Measurements from ENCODE around the gene SLC38A10.

Gene SLC38A10

GRCh38 chr17:81218459-81218858 lies 76.6 kb downstream of the SLC38A10 start:
- Histone ChIP-seq H3K9me3 (ENCODE audit: low read length) (no peaks in the 10 kb centered on the region), H3K4me1 (ENCODE audit: insufficient read depth, low read length) (peaks cover 13% of the 10 kb centered on the region), H3K27me3 (ENCODE audit: insufficient read depth, low read length) (no peaks in the 10 kb centered on the region), H3K4me3 (ENCODE audit: low read length) (no peak overlapping the region), H3K36me3 (ENCODE audit: insufficient read depth, low read length) (peaks cover 34% of the 10 kb centered on the region), H2AFZ (ENCODE audit: low read depth, low read length) (no peak overlapping the region)

GRCh38 chr17:81217491-81217890 lies 77.6 kb downstream of the SLC38A10 start:
- Histone ChIP-seq H3K4me1 (ENCODE audit: insufficient read depth, low read length) (peaks cover 13% of the 10 kb centered on the region), H3K9me3 (ENCODE audit: low read length) (no peaks in the 10 kb centered on the region), H3K4me3 (ENCODE audit: low read length) (no peak overlapping the region), H3K27me3 (ENCODE audit: insufficient read depth, low read length) (no peaks in the 10 kb centered on the region), H2AFZ (ENCODE audit: low read depth, low read length) (no peak overlapping the region), H3K36me3 (ENCODE audit: insufficient read depth, low read length) (peaks cover 34% of the 10 kb centered on the region)

- H3K4me3 ChIP-seq (ENCODE audit: low read length): no peak overlapping the region
- H3K36me3 ChIP-seq (ENCODE audit: insufficient read depth, low read length): peaks cover 29% of the 10 kb centered on the region
- no peaks in the 10 kb centered on the region for H3K4me1 ChIP-seq (ENCODE audit: insufficient read depth, low read length)
- H3K27me3 ChIP-seq (ENCODE audit: insufficient read depth, low read length): no peaks in the 10 kb centered on the region
- no peaks in the 10 kb centered on the region for H3K9me3 ChIP-seq (ENCODE audit: low read length)
- H2AFZ ChIP-seq (ENCODE audit: low read depth, low read length): no peak overlapping the region
These were observed 81.1 kb downstream of the SLC38A10 start for GRCh38 chr17:81213978-81214377.

GRCh38 chr17:81212365-81212764 lies 82.7 kb downstream of the SLC38A10 start:
- H3K27me3 ChIP-seq (ENCODE audit: insufficient read depth, low read length): no peaks in the 10 kb centered on the region

GRCh38 chr17:81210868-81211267 lies 84.2 kb downstream of the SLC38A10 start:
- no peaks in the 10 kb centered on the region for H3K9me3 ChIP-seq (ENCODE audit: low read length)
- no peak overlapping the region for H3K4me3 ChIP-seq (ENCODE audit: low read length)
- no peaks in the 10 kb centered on the region for H3K4me1 ChIP-seq (ENCODE audit: insufficient read depth, low read length)
- H3K36me3 ChIP-seq (ENCODE audit: insufficient read depth, low read length): peaks cover 17% of the 10 kb centered on the region
- H3K27me3 ChIP-seq (ENCODE audit: insufficient read depth, low read length): no peaks in the 10 kb centered on the region
- no peak overlapping the region for H2AFZ ChIP-seq (ENCODE audit: low read depth, low read length)

More at GRCh38 chr17:81212365-81212764, 82.7 kb downstream of the SLC38A10 start:
- Histone ChIP-seq H3K4me1 (ENCODE audit: insufficient read depth, low read length) (no peaks in the 10 kb centered on the region), H3K4me3 (ENCODE audit: low read length) (no peak overlapping the region), H3K36me3 (ENCODE audit: insufficient read depth, low read length) (peaks cover 20% of the 10 kb centered on the region), H2AFZ (ENCODE audit: low read depth, low read length) (no peak overlapping the region), H3K9me3 (ENCODE audit: low read length) (no peaks in the 10 kb centered on the region)

- H3K9me3 ChIP-seq (ENCODE audit: low read length): no peaks in the 10 kb centered on the region
- H3K4me1 ChIP-seq (ENCODE audit: insufficient read depth, low read length): no peaks in the 10 kb centered on the region
- H3K36me3 ChIP-seq (ENCODE audit: insufficient read depth, low read length): peaks cover 19% of the 10 kb centered on the region
- no peaks in the 10 kb centered on the region for H3K27me3 ChIP-seq (ENCODE audit: insufficient read depth, low read length)
- H3K4me3 ChIP-seq (ENCODE audit: low read length): no peak overlapping the region
- no peak overlapping the region for H2AFZ ChIP-seq (ENCODE audit: low read depth, low read length)
These were observed 84.6 kb downstream of the SLC38A10 start for GRCh38 chr17:81210466-81210865.

GRCh38 chr17:81209141-81209540 lies 86.0 kb downstream of the SLC38A10 start:
- Histone ChIP-seq H3K9me3 (ENCODE audit: low read length) (no peaks in the 10 kb centered on the region), H3K27me3 (ENCODE audit: insufficient read depth, low read length) (no peaks in the 10 kb centered on the region), H2AFZ (ENCODE audit: low read depth, low read length) (no peak overlapping the region), H3K4me3 (ENCODE audit: low read length) (no peak overlapping the region), H3K36me3 (ENCODE audit: insufficient read depth, low read length) (peaks cover 27% of the 10 kb centered on the region), H3K4me1 (ENCODE audit: insufficient read depth, low read length) (no peaks in the 10 kb centered on the region)

- Histone ChIP-seq H3K36me3 (ENCODE audit: insufficient read depth, low read length) (peaks cover 31% of the 10 kb centered on the region), H3K27me3 (ENCODE audit: insufficient read depth, low read length) (no peaks in the 10 kb centered on the region), H3K4me1 (ENCODE audit: insufficient read depth, low read length) (no peaks in the 10 kb centered on the region), H3K4me3 (ENCODE audit: low read length) (no peak overlapping the region), H3K9me3 (ENCODE audit: low read length) (no peaks in the 10 kb centered on the region), H2AFZ (ENCODE audit: low read depth, low read length) (no peak overlapping the region)
These were observed 86.5 kb downstream of the SLC38A10 start for GRCh38 chr17:81208651-81209050.

GRCh38 chr17:81207610-81208581 lies 87.2 kb downstream of the SLC38A10 start:
- H3K36me3 ChIP-seq (ENCODE audit: insufficient read depth, low read length): peaks cover 39% of the 10 kb centered on the region
- no peaks in the 10 kb centered on the region for H3K27me3 ChIP-seq (ENCODE audit: insufficient read depth, low read length)
- H2AFZ ChIP-seq (ENCODE audit: low read depth, low read length): no peak overlapping the region
- H3K4me1 ChIP-seq (ENCODE audit: insufficient read depth, low read length): no peaks in the 10 kb centered on the region
- no peak overlapping the region for H3K4me3 ChIP-seq (ENCODE audit: low read length)
- H3K9me3 ChIP-seq (ENCODE audit: low read length): no peaks in the 10 kb centered on the region

GRCh38 chr17:81206657-81207056 lies 88.5 kb downstream of the SLC38A10 start:
- Histone ChIP-seq H3K27me3 (ENCODE audit: insufficient read depth, low read length) (no peaks in the 10 kb centered on the region), H3K9me3 (ENCODE audit: low read length) (no peaks in the 10 kb centered on the region), H2AFZ (ENCODE audit: low read depth, low read length) (no peak overlapping the region), H3K36me3 (ENCODE audit: insufficient read depth, low read length) (peaks cover 39% of the 10 kb centered on the region), H3K4me1 (ENCODE audit: insufficient read depth, low read length) (no peaks in the 10 kb centered on the region), H3K4me3 (ENCODE audit: low read length) (no peak overlapping the region)

GRCh38 chr17:81206166-81206565 lies 88.9 kb downstream of the SLC38A10 start:
- no peaks in the 10 kb centered on the region for H3K4me1 ChIP-seq (ENCODE audit: insufficient read depth, low read length)
- H3K27me3 ChIP-seq (ENCODE audit: insufficient read depth, low read length): no peaks in the 10 kb centered on the region
- peaks cover 38% of the 10 kb centered on the region for H3K36me3 ChIP-seq (ENCODE audit: insufficient read depth, low read length)
- H2AFZ ChIP-seq (ENCODE audit: low read depth, low read length): no peak overlapping the region
- no peak overlapping the region for H3K4me3 ChIP-seq (ENCODE audit: low read length)
- no peaks in the 10 kb centered on the region for H3K9me3 ChIP-seq (ENCODE audit: low read length)

GRCh38 chr17:81204578-81204977 lies 90.5 kb downstream of the SLC38A10 start:
- Histone ChIP-seq H3K36me3 (ENCODE audit: insufficient read depth, low read length) (peaks cover 45% of the 10 kb centered on the region), H3K27me3 (ENCODE audit: insufficient read depth, low read length) (no peaks in the 10 kb centered on the region), H3K4me3 (ENCODE audit: low read length) (no peak overlapping the region), H3K4me1 (ENCODE audit: insufficient read depth, low read length) (no peaks in the 10 kb centered on the region), H2AFZ (ENCODE audit: low read depth, low read length) (no peak overlapping the region), H3K9me3 (ENCODE audit: low read length) (no peaks in the 10 kb centered on the region)

GRCh38 chr17:81203136-81203535 lies 92.0 kb downstream of the SLC38A10 start:
- no peaks in the 10 kb centered on the region for H3K9me3 ChIP-seq (ENCODE audit: low read length)
- H3K27me3 ChIP-seq (ENCODE audit: insufficient read depth, low read length): no peaks in the 10 kb centered on the region
- peaks cover 57% of the 10 kb centered on the region for H3K36me3 ChIP-seq (ENCODE audit: insufficient read depth, low read length)
- H3K4me3 ChIP-seq (ENCODE audit: low read length): no peak overlapping the region
- H2AFZ ChIP-seq (ENCODE audit: low read depth, low read length): no peak overlapping the region
- no peaks in the 10 kb centered on the region for H3K4me1 ChIP-seq (ENCODE audit: insufficient read depth, low read length)

Measured in neuron (in vitro differentiated cells).